ENCODE data around the gene CLDND2. TPM values are rescaled to one million over a fixed set of nuclear protein-coding genes. Genes with fewer than 3 reads are reported as not detected.

The CLDND2 gene
- total RNA-seq, 2 experiments from 2014 or later: 0.60 to 0.84 TPM

GRCh38 chr19:51394050-51394836 lies 25.4 kb upstream of the CLDND2 start:
- Histone ChIP-seq H3K36me3 (ENCODE audit: insufficient read depth, low read length) (no peaks in the 10 kb centered on the region), H3K27ac (ENCODE audit: low read depth in 1 of 2, low read length in 2 of 2) (peak overlapping the region; percentile 21 to 31), H3K27me3 (ENCODE audit: control insufficient read depth in 1 of 2, insufficient read depth in 2 of 2, low read length in 2 of 2) (no peaks in the 10 kb centered on the region), H3K4me3 (ENCODE audit: low read length) (peak overlapping the region; percentile 52), H3K9me3 (ENCODE audit: control insufficient read depth in 1 of 2, insufficient read depth in 1 of 2, low read length in 2 of 2) (no peaks in the 10 kb centered on the region), H3K4me1 (ENCODE audit: insufficient read depth, low read length) (peaks cover 26% of the 10 kb centered on the region)
- intact Hi-C loops (cut with DNase I, micrococcal nuclease): loop anchor here (1.0 to 2.0 kb wide), 3 partner anchors 27 to 55 kb away; no protein-coding TSS in a partner anchor
- H3K4me1 Mint-ChIP-seq (ENCODE audit: low read depth): peaks cover 23% of the 10 kb centered on the region
- DNase-seq (peak; percentile 69 to 96 (median 76)), ATAC-seq (ENCODE audit: poor library complexity) (peak; percentile 95)
- H3K27me3 Mint-ChIP-seq: no peaks in the 10 kb centered on the region
- H3K36me3 Mint-ChIP-seq (ENCODE audit: low read depth): no peaks in the 10 kb centered on the region
- CTCF ChIA-PET: interaction anchor here (1.0 to 1.2 kb wide), 5 partner anchors 24 to 55 kb away, joined by 3 read pairs; no protein-coding TSS in a partner anchor
- TF ChIP-seq CTCF (IDR thresholded peaks at IDR 0.05): no peak
- POLR2A ChIA-PET: interaction anchor here (0.6 to 2.3 kb wide), 6 partner anchors 26 to 384 kb away, joined by 3 to 9 read pairs (median 4); partner anchors contain the start of genes CLDND2, ETFB and VSIG10L
- peak overlapping the region; percentile 90 for H3K4me3 Mint-ChIP-seq
- H3K9me3 Mint-ChIP-seq: no peaks in the 10 kb centered on the region
- peak overlapping the region; percentile 58 for H3K27ac Mint-ChIP-seq

GRCh38 chr19:51392701-51393100 lies 23.9 kb upstream of the CLDND2 start:
- H3K27me3 ChIP-seq (ENCODE audit: control insufficient read depth in 1 of 2, insufficient read depth in 2 of 2, low read length in 2 of 2): no peaks in the 10 kb centered on the region
- no peak for ATAC-seq (ENCODE audit: poor library complexity)
- H3K4me3 Mint-ChIP-seq: peak overlapping the region; percentile 25
- H3K9me3 ChIP-seq (ENCODE audit: control insufficient read depth in 1 of 2, insufficient read depth in 1 of 2, low read length in 2 of 2): no peaks in the 10 kb centered on the region
- no peak overlapping the region for H3K27ac ChIP-seq (ENCODE audit: low read depth in 1 of 2, low read length in 2 of 2)
- H3K36me3 Mint-ChIP-seq (ENCODE audit: low read depth): no peaks in the 10 kb centered on the region
- CTCF ChIA-PET: no interaction called here
- POLR2A ChIA-PET: no interaction called here
- peaks cover 26% of the 10 kb centered on the region for H3K4me1 ChIP-seq (ENCODE audit: insufficient read depth, low read length)
- intact Hi-C loops (cut with DNase I, micrococcal nuclease): no loop called here
- H3K36me3 ChIP-seq (ENCODE audit: insufficient read depth, low read length): no peaks in the 10 kb centered on the region
- H3K4me3 ChIP-seq (ENCODE audit: low read length): no peak overlapping the region
- no peak for DNase-seq
- no peak for TF ChIP-seq CTCF (IDR thresholded peaks at IDR 0.05)
- H3K27me3 Mint-ChIP-seq: no peaks in the 10 kb centered on the region
- no peaks in the 10 kb centered on the region for H3K9me3 Mint-ChIP-seq
- H3K4me1 Mint-ChIP-seq (ENCODE audit: low read depth): peaks cover 23% of the 10 kb centered on the region
- no peak overlapping the region for H3K27ac Mint-ChIP-seq

- no peak overlapping the region for H3K4me3 Mint-ChIP-seq
- Histone ChIP-seq H3K27ac (ENCODE audit: low read depth in 1 of 2, low read length in 2 of 2) (no peak overlapping the region), H3K27me3 (ENCODE audit: control insufficient read depth in 1 of 2, insufficient read depth in 2 of 2, low read length in 2 of 2) (no peaks in the 10 kb centered on the region), H3K9me3 (ENCODE audit: control insufficient read depth in 1 of 2, insufficient read depth in 1 of 2, low read length in 2 of 2) (no peaks in the 10 kb centered on the region), H3K4me1 (ENCODE audit: insufficient read depth, low read length) (peaks cover 31% of the 10 kb centered on the region), H3K4me3 (ENCODE audit: low read length) (no peak overlapping the region), H3K36me3 (ENCODE audit: insufficient read depth, low read length) (no peaks in the 10 kb centered on the region)
- intact Hi-C loops (cut with DNase I, micrococcal nuclease): no loop called here
- DNase-seq: no peak
- CTCF ChIA-PET: no interaction called here
- TF ChIP-seq CTCF (IDR thresholded peaks at IDR 0.05): no peak
- peaks cover 23% of the 10 kb centered on the region for H3K4me1 Mint-ChIP-seq (ENCODE audit: low read depth)
- no peaks in the 10 kb centered on the region for H3K27me3 Mint-ChIP-seq
- H3K27ac Mint-ChIP-seq: no peak overlapping the region
- POLR2A ChIA-PET: no interaction called here
- ATAC-seq (ENCODE audit: poor library complexity): no peak
- H3K9me3 Mint-ChIP-seq: no peaks in the 10 kb centered on the region
- H3K36me3 Mint-ChIP-seq (ENCODE audit: low read depth): no peaks in the 10 kb centered on the region
Observed at GRCh38 chr19:51391073-51391611, 22.3 kb upstream of the CLDND2 start.
